Sciatic nerve (tissue), 2 donors: ENCODE measurements around the gene PEX13. TPM values are rescaled to one million over a fixed set of nuclear protein-coding genes. Genes with fewer than 3 reads are reported as not detected.
"Not testable (repeated sequence)": the region's sequence is repeated elsewhere in the genome, so short reads cannot be mapped to it uniquely, and the experiment has no call there.

Experiments used
- ATAC-seq: fragments of 200-7000 bp; cut with Tn5 transposase; one replicate; pipeline ENCODE4 v1.9.1; 2020; ENCODE audit warnings: mild to moderate bottlenecking, moderate library complexity
- DNase-seq: peaks from one replicate; pipeline ENCODE4 v3.0.0-alpha.2; 2020; ENCODE audit warnings: low spot score
- intact Hi-C: fragments of 100-400 bp; cut with DNase I; formaldehyde crosslinking; loops from one replicate; pipeline ENCODE4 v1.14.2; 2022
- total RNA-seq: library from RNA; stranded (reverse); fragmentation: NEBNext Ultra II Directional; extraction: Animal tissue kit (Norgen Biotek cat#: 25700); gene quantifications from one replicate; pipeline ENCODE4 v1.2.1, GENCODE V29; 2021
- donor health status: DM: no; HTN: no; CAD: no.
- donor health status: DM: no; HTN: no; CAD: no.

The PEX13 gene
- total RNA-seq, result 22.6 TPM

- intact Hi-C loops, result no loop called here
- ATAC-seq, result peak; percentile 98
Measured at GRCh38 chr2:61017556-61018317, at the start of gene PEX13, which contains the start of gene PUS10. TSS of gene PEX13 (plus strand) at chr2:61017720. CDS start at chr2:61017760, 40 bp downstream. TSS of gene PUS10 (minus strand) at chr2:61018255. CDS start at chr2:61011890, 6,365 bp downstream.

GRCh38 chr2:60972889-60973656 is 44.4 kb upstream of the PEX13 start:
- intact Hi-C loops, result no loop called here
- ATAC-seq, result peak; percentile 13
- DNase-seq, result no peak

More at GRCh38 chr2:61017556-61018317, at the start of gene PEX13, which contains the start of gene PUS10:
- peak; percentile 85 for DNase-seq

- intact Hi-C loops, result no loop called here
- ATAC-seq (no peak), DNase-seq (no peak)
Measured at GRCh38 chr2:60973705-60974104, 43.8 kb upstream of the PEX13 start.

GRCh38 chr2:60974652-60975051 is 42.9 kb upstream of the PEX13 start:
- DNase-seq (no peak), ATAC-seq (no peak)
- intact Hi-C loops, result no loop called here

GRCh38 chr2:60976256-60976850 is 41.2 kb upstream of the PEX13 start:
- intact Hi-C loops, result no loop called here
- ATAC-seq, result no peak
- no peak for DNase-seq

- intact Hi-C loops, result no loop called here
- DNase-seq (no peak), ATAC-seq (no peak)
Measured at GRCh38 chr2:60976875-60977561, 40.5 kb upstream of the PEX13 start.

GRCh38 chr2:60977562-60977895 is 40.0 kb upstream of the PEX13 start:
- intact Hi-C loops, result no loop called here
- ATAC-seq (no peak), DNase-seq (no peak)

GRCh38 chr2:60979231-60979630 is 38.3 kb upstream of the PEX13 start:
- DNase-seq (no peak), ATAC-seq (no peak)
- intact Hi-C loops, result no loop called here

- no peak for ATAC-seq
- DNase-seq, result no peak
- intact Hi-C loops, result no loop called here
Measured at GRCh38 chr2:60980071-60980815, 37.3 kb upstream of the PEX13 start.

- DNase-seq, intact Hi-C loops, ATAC-seq: not testable (repeated sequence)
Measured at GRCh38 chr2:60982066-60982465, 35.5 kb upstream of the PEX13 start.

- intact Hi-C loops, result no loop called here
- DNase-seq, result no peak
- no peak for ATAC-seq
Measured at GRCh38 chr2:60984720-60985119, 32.8 kb upstream of the PEX13 start.

- DNase-seq, result no peak
- no peak for ATAC-seq
- intact Hi-C loops, result no loop called here
Measured at GRCh38 chr2:60987041-60987440, 30.5 kb upstream of the PEX13 start.

- DNase-seq, intact Hi-C loops, ATAC-seq: not testable (repeated sequence)
Measured at GRCh38 chr2:60987656-60988055, 29.9 kb upstream of the PEX13 start.

- intact Hi-C loops, result no loop called here
- DNase-seq (no peak), ATAC-seq (no peak)
Measured at GRCh38 chr2:60989259-60989658, 28.3 kb upstream of the PEX13 start.

GRCh38 chr2:60991644-60992043 is 25.9 kb upstream of the PEX13 start:
- DNase-seq (no peak), ATAC-seq (no peak)
- intact Hi-C loops, result no loop called here

- intact Hi-C loops, result no loop called here
- DNase-seq, result no peak
- peak; percentile 76 for ATAC-seq
Measured at GRCh38 chr2:60992985-60993392, 24.5 kb upstream of the PEX13 start.

GRCh38 chr2:60994131-60994530 is 23.4 kb upstream of the PEX13 start:
- ATAC-seq, result no peak
- intact Hi-C loops, result no loop called here
- DNase-seq, result no peak
